ENCODE results near the gene NEK10. TPM values are rescaled to one million over a fixed set of nuclear protein-coding genes. Genes with fewer than 3 reads are reported as not detected.

Gene NEK10
- total RNA-seq, 1 experiment from 2014 or later: 5.7 TPM

- Histone ChIP-seq H3K36me3 (ENCODE audit: control insufficient read depth, insufficient read depth, low read length) (no peaks in the 10 kb centered on the region), H3K9me3 (ENCODE audit: control insufficient read depth, insufficient read depth, low read depth, low read length) (no peaks in the 10 kb centered on the region), H3K4me1 (ENCODE audit: control insufficient read depth, insufficient read depth, low read length) (no peaks in the 10 kb centered on the region), H3K4me3 (ENCODE audit: low read depth in 2 of 2, low read length in 2 of 2) (no peak overlapping the region), H3K27me3 (ENCODE audit: control insufficient read depth, insufficient read depth, low read length) (no peaks in the 10 kb centered on the region), H3K27ac (ENCODE audit: low read length) (no peak overlapping the region)
- ChIA-PET CTCF (no interaction called here), POLR2A (no interaction called here)
- ATAC-seq (no peak), DNase-seq (ENCODE audit: low read depth, low spot score) (no peak)
- no TSS peak for BruUV-seq (replicated peaks)
- intact Hi-C loops (cut with micrococcal nuclease; ENCODE audit: unreplicated experiment): no loop called here
- no peak for TF ChIP-seq TCF7L2 (IDR thresholded peaks at IDR 0.05; ENCODE audit: low read depth, low read length)
- TF ChIP-seq SIN3A (IDR thresholded peaks at IDR 0.05; ENCODE audit: borderline replicate concordance, insufficient read depth, low read depth, low read length): no peak
- in situ Hi-C loops (cut with HindIII; ENCODE audit: low pct_unique_long_range_greater_than_20kb, low sequenced_read_pairs): no loop called here
These were observed 23.7 kb downstream of the NEK10 start for GRCh38 chr3:27345493-27345892.

- Histone ChIP-seq H3K4me1 (ENCODE audit: control insufficient read depth, insufficient read depth, low read length) (no peaks in the 10 kb centered on the region), H3K27me3 (ENCODE audit: control insufficient read depth, insufficient read depth, low read length) (no peaks in the 10 kb centered on the region), H3K27ac (ENCODE audit: low read length) (no peak overlapping the region), H3K36me3 (ENCODE audit: control insufficient read depth, insufficient read depth, low read length) (no peaks in the 10 kb centered on the region), H3K9me3 (ENCODE audit: control insufficient read depth, insufficient read depth, low read depth, low read length) (no peaks in the 10 kb centered on the region), H3K4me3 (ENCODE audit: low read depth in 2 of 2, low read length in 2 of 2) (no peak overlapping the region)
- CTCF ChIA-PET: no interaction called here
- POLR2A ChIA-PET: no interaction called here
- in situ Hi-C loops (cut with HindIII; ENCODE audit: low pct_unique_long_range_greater_than_20kb, low sequenced_read_pairs): no loop called here
- TF ChIP-seq SIN3A (IDR thresholded peaks at IDR 0.05; ENCODE audit: borderline replicate concordance, insufficient read depth, low read depth, low read length) (no peak), CTCF (IDR thresholded peaks at IDR 0.05) (no peak), POLR2AphosphoS5 (IDR thresholded peaks at IDR 0.05; ENCODE audit: low read depth, low read length) (no peak)
- no TSS peak for BruUV-seq (replicated peaks)
- ATAC-seq (no peak), DNase-seq (ENCODE audit: low read depth, low spot score) (no peak)
- intact Hi-C loops (cut with micrococcal nuclease; ENCODE audit: unreplicated experiment): no loop called here
These were observed 24.1 kb downstream of the NEK10 start for GRCh38 chr3:27345045-27345444.

- no peak for TF ChIP-seq CTCF (IDR thresholded peaks at IDR 0.05)
- TF ChIP-seq REST (IDR thresholded peaks at IDR 0.05; ENCODE audit: insufficient read depth in 1 of 2, low read depth in 2 of 2, low read length in 1 of 2): no peak
- TF ChIP-seq TCF7L2 (IDR thresholded peaks at IDR 0.05; ENCODE audit: low read depth, low read length): no peak
- TF ChIP-seq POLR2AphosphoS5 (IDR thresholded peaks at IDR 0.05; ENCODE audit: low read depth, low read length): no peak
- no peak for TF ChIP-seq SIN3A (IDR thresholded peaks at IDR 0.05; ENCODE audit: borderline replicate concordance, insufficient read depth, low read depth, low read length)
- no TSS peak for BruUV-seq (replicated peaks)
- no peaks in the 10 kb centered on the region for H3K27me3 ChIP-seq (ENCODE audit: control insufficient read depth, insufficient read depth, low read length)
- POLR2A ChIA-PET: no interaction called here
- ATAC-seq (no peak), DNase-seq (ENCODE audit: low read depth, low spot score) (no peak)
- in situ Hi-C loops (cut with HindIII; ENCODE audit: low pct_unique_long_range_greater_than_20kb, low sequenced_read_pairs): no loop called here
- no peaks in the 10 kb centered on the region for H3K4me1 ChIP-seq (ENCODE audit: control insufficient read depth, insufficient read depth, low read length)
- no peak overlapping the region for H3K27ac ChIP-seq (ENCODE audit: low read length)
- no peaks in the 10 kb centered on the region for H3K36me3 ChIP-seq (ENCODE audit: control insufficient read depth, insufficient read depth, low read length)
- H3K4me3 ChIP-seq (ENCODE audit: low read depth in 2 of 2, low read length in 2 of 2): no peak overlapping the region
- no peaks in the 10 kb centered on the region for H3K9me3 ChIP-seq (ENCODE audit: control insufficient read depth, insufficient read depth, low read depth, low read length)
- CTCF ChIA-PET: no interaction called here
- intact Hi-C loops (cut with micrococcal nuclease; ENCODE audit: unreplicated experiment): no loop called here
These were observed 25.0 kb downstream of the NEK10 start for GRCh38 chr3:27344192-27344591.

All from Panc1 (cell line).